CD4-positive, alpha-beta memory T cell (primary cell): ENCODE results near the gene NT5C3B. TPM values are rescaled to one million over a fixed set of nuclear protein-coding genes. Genes with fewer than 3 reads are reported as not detected.
"Not testable (repeated sequence)": the region's sequence is repeated elsewhere in the genome, so short reads cannot be mapped to it uniquely, and the experiment has no call there.

Experiments used
- CTCF ChIA-PET: fragments of 350-600 bp; sonication (Branson Sonifier 250); formaldehyde crosslinking; loops from one replicate; lab custom pipeline; 2021; ENCODE audit warnings: inconsistent platforms; ENCODE audit not compliant: partially characterized antibody; lab: Charles Lee
- POLR2A ChIA-PET: fragments of 350-600 bp; sonication (Branson Sonifier 250); formaldehyde crosslinking; loops from one replicate; lab custom pipeline; 2021; ENCODE audit not compliant: partially characterized antibody; lab: Charles Lee
- DNase-seq, 5 donors: peaks; one replicate each; pipeline versions ENCODE4 v3.0.0 to v3.0.0-alpha.2; 2020 to 2022; ENCODE audit warnings: mixed read lengths in 1 of 5
- H3K27ac ChIP-seq: one replicate; pipeline ENCODE4 v1.7.0; 2013; ENCODE audit warnings: low read depth, low read length
- H3K27me3 ChIP-seq: 2 replicates; pipeline ENCODE4 v1.7.0; 2013; ENCODE audit warnings: mild to moderate bottlenecking, low read length, moderate library complexity; ENCODE audit not compliant: insufficient read depth
- H3K36me3 ChIP-seq: 2 replicates; pipeline ENCODE4 v1.7.0; 2013; ENCODE audit warnings: mild to moderate bottlenecking, low read length, moderate library complexity; ENCODE audit not compliant: insufficient read depth
- H3K4me1 ChIP-seq: 2 replicates; pipeline ENCODE4 v1.7.0; 2013; ENCODE audit warnings: mild to moderate bottlenecking, low read length, moderate library complexity; ENCODE audit not compliant: insufficient read depth
- H3K4me3 ChIP-seq, 2 donors: one replicate each; pipeline ENCODE4 v1.7.0; 2013; ENCODE audit warnings: low read length in 2 of 2, mild to moderate bottlenecking in 1 of 2
- H3K9me3 ChIP-seq, 2 donors: one replicate each; pipeline ENCODE4 v1.7.0; 2013; ENCODE audit warnings: low read length in 2 of 2, control low read depth in 1 of 2; ENCODE audit not compliant: control insufficient read depth in 1 of 2
- H3K27ac Mint-ChIP-seq, 7 donors: one replicate each; pipeline ENCODE4 v1.8.0; 2020 to 2021; ENCODE audit warnings: mixed read lengths in 7 of 7, mild to moderate bottlenecking in 6 of 7, inconsistent platforms in 3 of 7, moderate library complexity in 3 of 7
- H3K27me3 Mint-ChIP-seq, 2 donors: one replicate each; pipeline ENCODE4 v1.8.0; 2020 to 2021; ENCODE audit warnings: mixed read lengths in 2 of 2
- H3K36me3 Mint-ChIP-seq, 2 donors: one replicate each; pipeline ENCODE4 v1.8.0; 2020 to 2021; ENCODE audit warnings: mixed read lengths in 2 of 2, inconsistent platforms in 1 of 2, mild to moderate bottlenecking in 1 of 2
- H3K4me1 Mint-ChIP-seq, 4 donors: one replicate each; pipeline ENCODE4 v1.8.0; 2020 to 2021; ENCODE audit warnings: mixed read lengths in 4 of 4, mild to moderate bottlenecking in 1 of 4
- H3K4me3 Mint-ChIP-seq, 8 donors: one replicate each; pipeline ENCODE4 v1.8.0; 2020 to 2021; ENCODE audit warnings: mixed read lengths in 8 of 8, mild to moderate bottlenecking in 7 of 8, moderate library complexity in 6 of 8, inconsistent platforms in 3 of 8
- H3K9me3 Mint-ChIP-seq, 8 donors: one replicate each; pipeline ENCODE4 v1.8.0; 2020 to 2021; ENCODE audit warnings: mixed read lengths in 8 of 8, mild to moderate bottlenecking in 5 of 8, inconsistent platforms in 3 of 8, moderate library complexity in 1 of 8
- intact Hi-C: fragments of 100-400 bp; cut with micrococcal nuclease; formaldehyde crosslinking; loops from one replicate; pipeline ENCODE4 v1.15.1; 2023
- polyA plus RNA-seq, 2 donors: library from polyadenylated mRNA; unstranded; fragments of 300-500 nt; fragmentation: Illumina TruSeq; gene quantifications; one replicate each; pipeline ENCODE4 v1.2.3, GENCODE V29; 2021
- total RNA-seq, 2 experiments: library from RNA; stranded (reverse); gene quantifications; one replicate each; pipeline ENCODE4 v1.2.3, GENCODE V29; 2021

NT5C3B gene
- total and polyA plus RNA-seq, 4 experiments from 2014 or later: 20.9 to 42.1 (median 31.9) TPM

DNA sequence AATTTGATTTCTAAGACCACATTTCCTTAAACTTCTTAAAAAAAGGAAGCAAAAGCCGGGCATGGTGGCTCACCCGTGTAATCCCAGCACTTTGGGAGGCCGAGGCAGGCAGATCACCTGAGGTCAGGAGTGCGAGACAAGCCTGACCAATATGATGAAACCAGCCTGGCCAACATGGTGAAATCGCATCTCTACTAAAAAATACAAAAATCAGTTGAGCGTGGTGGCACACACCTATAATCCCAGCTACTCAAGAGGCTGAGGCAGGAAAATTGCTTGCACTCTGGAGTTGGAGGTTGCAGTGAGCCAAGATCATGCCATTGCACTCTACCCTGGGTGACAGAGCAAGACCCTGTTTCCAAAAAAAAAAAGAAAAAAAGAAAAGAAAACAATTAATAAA lies 4.7 kb upstream of the NT5C3B start:
- H3K27ac ChIP-seq, H3K4me3 ChIP-seq, POLR2A ChIA-PET, H3K9me3 Mint-ChIP-seq, H3K36me3 Mint-ChIP-seq, H3K27ac Mint-ChIP-seq, H3K4me3 Mint-ChIP-seq, DNase-seq, H3K4me1 Mint-ChIP-seq, H3K4me1 ChIP-seq, H3K27me3 Mint-ChIP-seq, H3K9me3 ChIP-seq, H3K36me3 ChIP-seq, H3K27me3 ChIP-seq, intact Hi-C loops, CTCF ChIA-PET: not testable (repeated sequence)

- intact Hi-C loops, H3K4me3 ChIP-seq: not testable (repeated sequence)
These were observed 3.4 kb upstream of the NT5C3B start for GRCh38 chr17:41839448-41839847.

GRCh38 chr17:41837761-41838538 lies 1.9 kb upstream of the NT5C3B start, which contains the start of gene KLHL10:
TSS of gene KLHL10 (plus strand) at chr17:41837825. CDS start at chr17:41837933, 108 bp downstream.
- peaks cover 10 to 18% (median 14%) of the 10 kb centered on the region in 4 donors for H3K4me1 Mint-ChIP-seq
- Histone ChIP-seq H3K36me3 (no peaks in the 10 kb centered on the region), H3K9me3 (no peaks in the 10 kb centered on the region), H3K4me3 (peak within 1 kb of the TSS; percentile 29 to 51), H3K4me1 (peaks cover 12% of the 10 kb centered on the region), H3K27me3 (no peaks in the 10 kb centered on the region), H3K27ac (no peak within 1 kb of the TSS)
- H3K36me3 Mint-ChIP-seq: peaks cover 0 to 3% of the 10 kb centered on the region in 2 donors
- H3K9me3 Mint-ChIP-seq: no peaks in the 10 kb centered on the region
- peak within 1 kb of the TSS in 3 of 7 donors; percentile 12 to 59 (median 13) for H3K27ac Mint-ChIP-seq
- H3K27me3 Mint-ChIP-seq: no peaks in the 10 kb centered on the region
- ChIA-PET CTCF (interaction anchor here (0.6 kb wide), 1 partner anchor 9 kb away, joined by 3 read pairs; no protein-coding TSS in a partner anchor), POLR2A (interaction anchor here (4.5 kb wide), 1 partner anchor 26 kb away, joined by 24 read pairs; the partner anchor contains the start of gene KLHL11)
- peak within 1 kb of the TSS; percentile 75 to 89 (median 82) for H3K4me3 Mint-ChIP-seq
- DNase-seq: no peak
- intact Hi-C loops: no loop called here

More at GRCh38 chr17:41839448-41839847, 3.4 kb upstream of the NT5C3B start:
- H3K4me1 ChIP-seq: peaks cover 12% of the 10 kb centered on the region
- H3K36me3 Mint-ChIP-seq, H3K27me3 Mint-ChIP-seq, H3K27me3 ChIP-seq, POLR2A ChIA-PET, H3K9me3 ChIP-seq, H3K4me3 Mint-ChIP-seq, CTCF ChIA-PET, DNase-seq, H3K9me3 Mint-ChIP-seq, H3K27ac ChIP-seq, H3K36me3 ChIP-seq: not testable (repeated sequence)
- H3K4me1 Mint-ChIP-seq: peaks cover 10 to 17% (median 14%) of the 10 kb centered on the region in 4 donors
- H3K27ac Mint-ChIP-seq: peak overlapping the region in 1 of 7 donors; percentile 44

GRCh38 chr17:41836550-41837196 lies 641 bp upstream of the NT5C3B start:
- Mint-ChIP-seq H3K36me3 (peaks cover 0 to 5% of the 10 kb centered on the region in 2 donors), H3K4me1 (peaks cover 10 to 18% (median 14%) of the 10 kb centered on the region in 4 donors), H3K9me3 (no peaks in the 10 kb centered on the region), H3K27me3 (no peaks in the 10 kb centered on the region), H3K4me3 (peak overlapping the region; percentile 75 to 89 (median 82)), H3K27ac (peak overlapping the region in 5 of 7 donors; percentile 12 to 59 (median 48))
- Histone ChIP-seq H3K27ac (no peak overlapping the region), H3K4me3 (peak overlapping the region; percentile 29 to 51), H3K9me3 (no peaks in the 10 kb centered on the region), H3K36me3 (no peaks in the 10 kb centered on the region), H3K27me3 (no peaks in the 10 kb centered on the region), H3K4me1 (peaks cover 12% of the 10 kb centered on the region)
- intact Hi-C loops: no loop called here
- no peak for DNase-seq
- ChIA-PET CTCF (no interaction called here), POLR2A (interaction anchor here (0.9 to 4.5 kb wide), 2 partner anchors 25 to 28 kb away, joined by 3 to 24 read pairs; partner anchors contain the start of genes KLHL11 and P3H4)

DNA sequence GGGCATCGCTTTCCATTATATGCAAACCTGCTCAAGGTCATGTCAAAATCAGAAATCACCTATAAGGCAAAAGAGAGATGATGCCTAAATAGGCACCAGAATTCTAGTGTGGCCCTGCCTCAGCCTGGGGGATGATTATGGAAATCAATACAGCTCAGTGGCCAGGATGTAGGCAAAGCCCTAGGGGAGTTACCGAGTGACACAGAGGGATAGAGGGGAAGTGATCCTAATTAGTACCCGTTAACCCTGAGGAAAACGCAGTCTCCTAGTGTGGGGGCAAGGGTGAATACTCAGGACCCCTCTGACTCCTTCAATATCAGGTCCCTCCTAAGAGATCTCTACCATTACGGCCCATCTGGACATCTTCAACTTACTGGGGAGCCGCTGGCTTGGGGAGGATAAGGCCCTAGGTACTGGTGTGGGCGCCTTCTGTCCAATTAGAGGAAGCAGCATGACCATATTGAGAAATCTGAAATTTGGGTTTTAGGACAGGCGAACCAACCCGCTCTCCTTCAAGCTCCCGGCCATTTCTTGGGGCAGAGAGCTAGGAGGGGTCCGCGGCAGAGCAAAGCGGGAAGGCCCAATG lies 725 bp downstream of the NT5C3B start:
- Mint-ChIP-seq H3K27ac (peak overlapping the region in 6 of 7 donors; percentile 41 to 89 (median 74)), H3K9me3 (no peaks in the 10 kb centered on the region), H3K36me3 (peaks cover 4 to 13% of the 10 kb centered on the region in 2 donors), H3K27me3 (no peaks in the 10 kb centered on the region), H3K4me1 (peaks cover 10 to 18% (median 14%) of the 10 kb centered on the region in 4 donors), H3K4me3 (peak overlapping the region; percentile 79 to 90 (median 87))
- intact Hi-C loops: no loop called here
- Histone ChIP-seq H3K4me3 (peak overlapping the region in 1 of 2 donors; percentile 51), H3K27ac (peak overlapping the region; percentile 52), H3K4me1 (peaks cover 12% of the 10 kb centered on the region), H3K36me3 (no peaks in the 10 kb centered on the region), H3K9me3 (no peaks in the 10 kb centered on the region), H3K27me3 (no peaks in the 10 kb centered on the region)
- DNase-seq: no peak
- CTCF ChIA-PET: interaction anchor here (1.0 to 2.2 kb wide), 2 partner anchors 24 to 80 kb away, joined by 3 to 10 read pairs; partner anchors contain the start of gene P3H4
- POLR2A ChIA-PET: interaction anchor here (0.8 to 4.5 kb wide), 6 partner anchors 16 to 182 kb away, joined by 3 to 24 read pairs (median 4); partner anchors contain the start of genes DNAJC7, EIF1, KLHL11 and P3H4

- H3K9me3 ChIP-seq, H3K27me3 ChIP-seq, H3K9me3 Mint-ChIP-seq, H3K4me3 ChIP-seq, H3K27me3 Mint-ChIP-seq, H3K27ac Mint-ChIP-seq, POLR2A ChIA-PET, DNase-seq, H3K4me1 ChIP-seq, H3K27ac ChIP-seq, H3K4me3 Mint-ChIP-seq, H3K4me1 Mint-ChIP-seq, intact Hi-C loops: not testable (repeated sequence)
- H3K36me3 ChIP-seq: peaks cover 10% of the 10 kb centered on the region
- CTCF ChIA-PET: interaction anchor here (1.0 kb wide), 1 partner anchor 30 kb away, joined by 3 read pairs; no protein-coding TSS in a partner anchor
- peaks cover 13 to 24% of the 10 kb centered on the region in 2 donors for H3K36me3 Mint-ChIP-seq
These were observed 6.1 kb downstream of the NT5C3B start for GRCh38 chr17:41829961-41830360.
